Ovary (tissue), 9 donors: ENCODE results near the gene PTPRG. TPM values are rescaled to one million over a fixed set of nuclear protein-coding genes. Genes with fewer than 3 reads are reported as not detected.

ENCODE experiments used
- DNase-seq, 5 donors: peaks; one replicate each; pipeline ENCODE4 v3.0.0-alpha.2; 2019 to 2020
- H3K27ac ChIP-seq, 2 donors: fragments of 200-600 bp; one replicate each; pipeline versions ENCODE4 v1.5.1 to v1.8.0; 2019 to 2022
- H3K27me3 ChIP-seq: fragments of 200-600 bp; one replicate; pipeline ENCODE4 v1.8.0; 2022
- H3K36me3 ChIP-seq: fragments of 200-600 bp; sonication (generic); one replicate; pipeline ENCODE4 v1.5.1; 2019
- H3K4me1 ChIP-seq: one replicate; pipeline ENCODE4 v1.8.1; 2013; ENCODE audit warnings: mild to moderate bottlenecking, moderate library complexity; ENCODE audit not compliant: insufficient read depth
- H3K4me3 ChIP-seq: fragments of 200-600 bp; sonication (generic); one replicate; pipeline ENCODE4 v1.5.1; 2017
- H3K9me3 ChIP-seq, 2 donors: fragments of 200-600 bp in 1 of 2; sonication (generic) in 1 of 2; one replicate each; pipeline versions ENCODE4 v1.5.1 to v1.8.1; 2013 to 2019; ENCODE audit warnings: mild to moderate bottlenecking in 1 of 2, moderate library complexity in 1 of 2
- CTCF ChIP-seq, 3 donors: fragments of 450-650 bp in 2 of 3; fragments of 200-600 bp in 1 of 3; IDR thresholded peaks; one replicate each; pipeline versions ENCODE4 v1.5.1 to v1.8.0; 2016 to 2022; ENCODE audit warnings: antibody characterized with exemption in 3 of 3, mild to moderate bottlenecking in 1 of 3
- EP300 ChIP-seq: sonication (generic); formaldehyde crosslinking; IDR thresholded peaks from one replicate; pipeline ENCODE4 v1.6.1; 2017; ENCODE audit warnings: antibody characterized with exemption
- POLR2A ChIP-seq: fragments of 450-650 bp; IDR thresholded peaks from one replicate; pipeline ENCODE4 v1.6.1; 2017; ENCODE audit warnings: antibody characterized with exemption, mild to moderate bottlenecking, moderate library complexity
- WGBS, 3 donors: extraction: QIAGEN DNeasy Blood & Tissue Kit in 1 of 3; methylation state at CpG; one replicate each; pipeline versions ENCODE4 v1.1.5 to v1.1.7; 2013 to 2017; 5-methylcytosine and 5-hydroxymethylcytosine counted together
- intact Hi-C, 4 donors: fragments of 100-400 bp; cut with DNase I; formaldehyde crosslinking; loops; one replicate each; pipeline versions ENCODE4 v1.11.0 to v1.15.1; 2022 to 2023
- polyA plus RNA-seq, 2 donors: library from polyadenylated mRNA; stranded (reverse); fragments of 200-250 nt in 1 of 2; fragments of 350-450 nt in 1 of 2; fragmentation: Illumina TruSeq in 1 of 2; extraction: RNeasy Lipid Tissue Mini Kit (QIAGEN cat#74804) in 1 of 2; gene quantifications; one replicate each; pipeline ENCODE4 v1.2.3, GENCODE V29; 2013 to 2014
- total RNA-seq, 7 donors: library from RNA; depleted of rRNA in 2 of 7; stranded (reverse); fragments of >200 nt in 2 of 7; fragmentation: NEBNext Ultra II Directional in 3 of 7; extraction: Animal tissue kit (Norgen Biotek cat#: 25700) in 3 of 7; gene quantifications; one replicate each; pipeline versions ENCODE4 v1.1.0 to v1.2.4, GENCODE V29; 2016 to 2023
- donor health status: DM: no; HTN: no; CAD: no; lungs with moderate emphysema.
- donor health status: DM: no; HTN: no; CAD: no.
- donor health status: Bipolar disorder and iron deficiency.
- donor health status: DM: yes; HTN: yes; CAD: no.
- donor health status: DM: no; HTN: no; CAD: no.
- donor health status: DM: yes; HTN: yes; CAD: no.

The PTPRG gene
- total and polyA plus RNA-seq, 9 donors, result 18.2 to 87.9 (median 47.7) TPM

- H3K27me3 ChIP-seq, result no peaks in the 10 kb centered on the region
- WGBS, 3 donors, result 74 to 87% (median 84%) methylated on average over 3 of the region's 3 CpGs
- H3K36me3 ChIP-seq, result no peaks in the 10 kb centered on the region
- no peak overlapping the region for H3K27ac ChIP-seq
- no peak overlapping the region for H3K4me3 ChIP-seq
- peaks cover 21% of the 10 kb centered on the region for H3K4me1 ChIP-seq
- H3K9me3 ChIP-seq, result no peaks in the 10 kb centered on the region
- no peak for DNase-seq
- intact Hi-C loops, result no loop called here
- no peak for TF ChIP-seq CTCF (IDR thresholded peaks at IDR 0.05)
- no peak for TF ChIP-seq POLR2A
- no peak for TF ChIP-seq EP300
Measured at GRCh38 chr3:61811652-61812051, 250.3 kb downstream of the PTPRG start.

GRCh38 chr3:61812085-61812484 is 250.7 kb downstream of the PTPRG start:
- Histone ChIP-seq H3K27me3 (no peaks in the 10 kb centered on the region), H3K4me1 (peaks cover 21% of the 10 kb centered on the region), H3K36me3 (no peaks in the 10 kb centered on the region), H3K9me3 (no peaks in the 10 kb centered on the region), H3K27ac (no peak overlapping the region), H3K4me3 (no peak overlapping the region)
- TF ChIP-seq POLR2A, result no peak
- TF ChIP-seq EP300, result no peak
- TF ChIP-seq CTCF (IDR thresholded peaks at IDR 0.05), result no peak
- 84 to 90% (median 88%) methylated on average over 4 of the region's 4 CpGs for WGBS, 3 donors
- DNase-seq, result no peak
- intact Hi-C loops, result no loop called here

GRCh38 chr3:61812517-61812916 is 251.1 kb downstream of the PTPRG start:
- WGBS, 3 donors, result 80 to 95% (median 90%) methylated on average over 3 of the region's 3 CpGs
- intact Hi-C loops, result no loop called here

GRCh38 chr3:61813636-61814035 is 252.3 kb downstream of the PTPRG start:
- no peaks in the 10 kb centered on the region for H3K27me3 ChIP-seq
- H3K4me3 ChIP-seq, result no peak overlapping the region
- H3K9me3 ChIP-seq, result no peaks in the 10 kb centered on the region
- intact Hi-C loops, result no loop called here
- H3K27ac ChIP-seq, result no peak overlapping the region
- TF ChIP-seq POLR2A, result no peak
- TF ChIP-seq EP300, result no peak
- TF ChIP-seq CTCF (IDR thresholded peaks at IDR 0.05), result no peak
- 87 to 91% (median 90%) methylated on average over 4 of the region's 4 CpGs for WGBS, 3 donors
- H3K4me1 ChIP-seq, result peaks cover 15% of the 10 kb centered on the region
- no peaks in the 10 kb centered on the region for H3K36me3 ChIP-seq
- no peak for DNase-seq

More at GRCh38 chr3:61812517-61812916, 251.1 kb downstream of the PTPRG start:
- DNase-seq, result no peak
- Histone ChIP-seq H3K9me3 (no peaks in the 10 kb centered on the region), H3K36me3 (no peaks in the 10 kb centered on the region), H3K27me3 (no peaks in the 10 kb centered on the region), H3K4me1 (peaks cover 22% of the 10 kb centered on the region), H3K27ac (no peak overlapping the region), H3K4me3 (no peak overlapping the region)
- TF ChIP-seq POLR2A (no peak), CTCF (IDR thresholded peaks at IDR 0.05) (no peak), EP300 (no peak)
